Breast epithelium (tissue), 4 donors: ENCODE measurements around the gene KLHL17. TPM values are rescaled to one million over a fixed set of nuclear protein-coding genes. Genes with fewer than 3 reads are reported as not detected.

Source experiments
- DNase-seq, 2 donors: peaks; one replicate each; pipeline ENCODE4 v3.0.0-alpha.2; 2019; ENCODE audit warnings: low spot score in 2 of 2
- H3K27ac ChIP-seq, 2 donors: fragments of 200-600 bp; sonication (generic) in 1 of 2; one replicate each; pipeline ENCODE4 v1.5.1; 2016 to 2019; ENCODE audit warnings: mild to moderate bottlenecking in 1 of 2
- H3K27me3 ChIP-seq, 2 donors: fragments of 200-600 bp; sonication (generic) in 1 of 2; one replicate each; pipeline versions ENCODE4 v1.5.1 to v1.6.0; 2017 to 2019; ENCODE audit warnings: control low read depth in 1 of 2, mild to moderate bottlenecking in 1 of 2
- H3K36me3 ChIP-seq: fragments of 200-600 bp; one replicate; pipeline ENCODE4 v1.5.1; 2019
- H3K4me1 ChIP-seq, 2 donors: fragments of 200-600 bp; sonication (generic); one replicate each; pipeline ENCODE4 v1.5.1; 2016 to 2019; ENCODE audit warnings: control low read depth in 1 of 2
- H3K4me3 ChIP-seq, 3 donors: fragments of 200-600 bp; sonication (generic); 1 replicate in 2 of 3; 2 replicates in 1 of 3; pipeline ENCODE4 v1.5.1; 2016 to 2019; ENCODE audit warnings: mild to moderate bottlenecking in 3 of 3, moderate library complexity in 2 of 3
- H3K9me3 ChIP-seq, 2 donors: fragments of 200-600 bp; sonication (generic) in 1 of 2; one replicate each; pipeline ENCODE4 v1.5.1; 2016 to 2019; ENCODE audit warnings: control low read depth in 1 of 2
- CTCF ChIP-seq, 3 donors: fragments of 450-650 bp; IDR thresholded peaks; one replicate each; pipeline ENCODE4 v1.5.1; 2016 to 2017; ENCODE audit warnings: antibody characterized with exemption in 3 of 3, mild to moderate bottlenecking in 3 of 3, moderate library complexity in 3 of 3
- POLR2A ChIP-seq: fragments of 450-650 bp; IDR thresholded peaks from one replicate; pipeline ENCODE4 v1.6.1; 2016; ENCODE audit warnings: antibody characterized with exemption, mild to moderate bottlenecking, moderate library complexity
- POLR2AphosphoS5 ChIP-seq, 3 donors: sonication (generic); formaldehyde crosslinking; IDR thresholded peaks; one replicate each; pipeline ENCODE4 v1.6.1; 2017; ENCODE audit warnings: antibody characterized with exemption in 3 of 3
- intact Hi-C: fragments of 100-400 bp; cut with DNase I; formaldehyde crosslinking; loops from one replicate; pipeline ENCODE4 v1.15.1; 2023; ENCODE audit warnings: low total_unique reads
- total RNA-seq, 3 donors: library from RNA; depleted of rRNA; stranded (reverse); fragments of >200 nt; gene quantifications; one replicate each; pipeline ENCODE4 v1.1.0, GENCODE V29; 2016

Gene KLHL17
- total RNA-seq, 3 donors from 2014 or later, result 5.4 to 18.0 (median 10.0) TPM

- TF ChIP-seq POLR2AphosphoS5 (IDR thresholded peaks at IDR 0.05), result no peak
- no peak for TF ChIP-seq CTCF (IDR thresholded peaks at IDR 0.05)
- TF ChIP-seq POLR2A, result no peak
- Histone ChIP-seq H3K36me3 (no peaks in the 10 kb centered on the region), H3K27ac (peak overlapping the region; percentile 96 to 98), H3K4me1 (peaks cover 6 to 15% of the 10 kb centered on the region in 2 donors), H3K4me3 (peak overlapping the region; percentile 48 to 89 (median 71)), H3K27me3 (peaks cover 0 to 8% of the 10 kb centered on the region in 2 donors), H3K9me3 (no peaks in the 10 kb centered on the region)
- no peak for DNase-seq
- intact Hi-C loops, result loop anchor here (5.0 kb wide), 1 partner anchor 63 kb away; no protein-coding TSS in a partner anchor
Observed at GRCh38 chr1:998995-999724, 38.8 kb downstream of the KLHL17 start.

GRCh38 chr1:999725-1000356 is 39.5 kb downstream of the KLHL17 start, which contains the start of gene HES4:
Gene HES4 (minus strand): TSS chr1:1000097. CDS start chr1:999973, 124 bp downstream.
- no peak for TF ChIP-seq POLR2AphosphoS5 (IDR thresholded peaks at IDR 0.05)
- no peak for TF ChIP-seq CTCF (IDR thresholded peaks at IDR 0.05)
- no peak for TF ChIP-seq POLR2A
- DNase-seq, result peak; percentile 81 to 83
- intact Hi-C loops, result loop anchor here (1.0 to 5.0 kb wide), 4 partner anchors 62 to 1192 kb away; partner anchors contain the start of gene FAAP20
- no peaks in the 10 kb centered on the region for H3K36me3 ChIP-seq
- H3K9me3 ChIP-seq, result no peaks in the 10 kb centered on the region
- peaks cover 6 to 15% of the 10 kb centered on the region in 2 donors for H3K4me1 ChIP-seq
- peak within 1 kb of the TSS; percentile 48 to 89 (median 71) for H3K4me3 ChIP-seq
- peaks cover 0 to 8% of the 10 kb centered on the region in 2 donors for H3K27me3 ChIP-seq
- peak within 1 kb of the TSS; percentile 96 to 98 for H3K27ac ChIP-seq

- peaks cover 6 to 21% of the 10 kb centered on the region in 2 donors for H3K4me1 ChIP-seq
Observed at GRCh38 chr1:1000357-1001056, 40.1 kb downstream of the KLHL17 start.

GRCh38 chr1:1001057-1001783 is 40.8 kb downstream of the KLHL17 start:
- Histone ChIP-seq H3K4me1 (peaks cover 6 to 21% of the 10 kb centered on the region in 2 donors), H3K9me3 (no peaks in the 10 kb centered on the region), H3K36me3 (no peaks in the 10 kb centered on the region), H3K4me3 (peak overlapping the region; percentile 48 to 89 (median 71)), H3K27me3 (peaks cover 0 to 8% of the 10 kb centered on the region in 2 donors), H3K27ac (peak overlapping the region; percentile 96 to 98)
- TF ChIP-seq CTCF (IDR thresholded peaks at IDR 0.05), result peak in 1 of 3 donors; percentile 4
- TF ChIP-seq POLR2AphosphoS5 (IDR thresholded peaks at IDR 0.05), result no peak
- TF ChIP-seq POLR2A, result no peak
- no peak for DNase-seq
- intact Hi-C loops, result loop anchor here (2.0 to 5.0 kb wide), 2 partner anchors 430 to 1191 kb away; partner anchors contain the start of gene FAAP20

More at GRCh38 chr1:1000357-1001056, 40.1 kb downstream of the KLHL17 start:
- intact Hi-C loops, result loop anchor here (1.0 to 5.0 kb wide), 3 partner anchors 63 to 1192 kb away; partner anchors contain the start of gene FAAP20
- Histone ChIP-seq H3K4me3 (peak overlapping the region; percentile 48 to 89 (median 71)), H3K36me3 (no peaks in the 10 kb centered on the region), H3K27me3 (peaks cover 0 to 8% of the 10 kb centered on the region in 2 donors), H3K27ac (peak overlapping the region; percentile 96 to 98), H3K9me3 (no peaks in the 10 kb centered on the region)
- peak in 1 of 3 donors; percentile 14 for TF ChIP-seq CTCF (IDR thresholded peaks at IDR 0.05)
- no peak for TF ChIP-seq POLR2A
- TF ChIP-seq POLR2AphosphoS5 (IDR thresholded peaks at IDR 0.05), result peak; percentile 85 to 95 (median 87)
- DNase-seq, result peak; percentile 75 to 85
